RWPE2 (cell line): ENCODE data around the gene COX5A.

Experiments
- ATAC-seq: fragments of 200-7000 bp; cut with Tn5 transposase; 3 replicates; pipeline ENCODE4 v1.9.1; 2021; ENCODE audit warnings: low read depth
- DNase-seq: peaks from one replicate; pipeline ENCODE4 v3.0.0-alpha.2; 2020; ENCODE audit warnings: low spot score
- H3K27ac ChIP-seq: fragments of 450-650 bp; 2 replicates; pipeline ENCODE4 v1.5.1; 2017; ENCODE audit warnings: mild to moderate bottlenecking; ENCODE audit not compliant: poor library complexity, severe bottlenecking
- H3K27me3 ChIP-seq: fragments of 250-450 bp; sonication (Bioruptor Pico); 2 replicates; pipeline ENCODE4 v1.5.1; 2021; ENCODE audit warnings: mild to moderate bottlenecking, moderate library complexity; ENCODE audit not compliant: insufficient read depth, poor library complexity, severe bottlenecking
- H3K36me3 ChIP-seq: fragments of 250-450 bp; sonication (Bioruptor Pico); 2 replicates; pipeline ENCODE4 v1.5.1; 2020; ENCODE audit warnings: low read depth, mild to moderate bottlenecking, moderate library complexity
- H3K4me1 ChIP-seq: fragments of 250-450 bp; sonication (Bioruptor Pico); 2 replicates; pipeline ENCODE4 v1.5.1; 2021; ENCODE audit warnings: mild to moderate bottlenecking, moderate library complexity; ENCODE audit not compliant: insufficient read depth, poor library complexity, severe bottlenecking
- H3K4me3 ChIP-seq: fragments of 250-450 bp; sonication (Bioruptor Pico); 2 replicates; pipeline ENCODE4 v1.5.1; 2021; ENCODE audit warnings: mild to moderate bottlenecking, moderate library complexity; ENCODE audit not compliant: severe bottlenecking
- H3K9me3 ChIP-seq: fragments of 250-450 bp; sonication (Bioruptor Pico); 2 replicates; pipeline ENCODE4 v1.5.1; 2021; ENCODE audit warnings: mild to moderate bottlenecking, moderate library complexity; ENCODE audit not compliant: severe bottlenecking
- TF ChIP-seq, protein P1 (sequence below): fragments of 450-650 bp; IDR thresholded peaks from one replicate; pipeline ENCODE4 v1.5.1; 2017; ENCODE audit warnings: mild to moderate bottlenecking, moderate library complexity; ENCODE audit not compliant: poor library complexity, severe bottlenecking

The COX5A gene

DNA sequence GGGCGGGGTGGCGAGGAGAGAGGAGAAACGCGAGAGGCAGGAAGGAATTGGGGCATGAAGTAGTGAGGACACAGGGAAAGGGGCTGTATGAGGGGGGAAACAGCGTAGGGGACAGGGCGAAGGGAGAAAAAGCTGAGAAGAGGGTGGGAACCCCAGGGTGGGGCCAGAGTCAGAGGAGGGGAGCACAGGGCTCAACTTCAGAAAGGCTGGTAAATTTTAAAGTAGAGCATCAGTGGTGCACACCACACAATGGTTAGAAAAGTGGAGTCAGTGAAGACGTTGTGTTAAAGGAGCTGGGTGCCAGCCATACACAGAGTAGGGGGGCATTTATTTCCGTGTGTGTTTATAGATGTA is 21.7 kb upstream of the COX5A start:
- TF ChIP-seq, protein P1, sequence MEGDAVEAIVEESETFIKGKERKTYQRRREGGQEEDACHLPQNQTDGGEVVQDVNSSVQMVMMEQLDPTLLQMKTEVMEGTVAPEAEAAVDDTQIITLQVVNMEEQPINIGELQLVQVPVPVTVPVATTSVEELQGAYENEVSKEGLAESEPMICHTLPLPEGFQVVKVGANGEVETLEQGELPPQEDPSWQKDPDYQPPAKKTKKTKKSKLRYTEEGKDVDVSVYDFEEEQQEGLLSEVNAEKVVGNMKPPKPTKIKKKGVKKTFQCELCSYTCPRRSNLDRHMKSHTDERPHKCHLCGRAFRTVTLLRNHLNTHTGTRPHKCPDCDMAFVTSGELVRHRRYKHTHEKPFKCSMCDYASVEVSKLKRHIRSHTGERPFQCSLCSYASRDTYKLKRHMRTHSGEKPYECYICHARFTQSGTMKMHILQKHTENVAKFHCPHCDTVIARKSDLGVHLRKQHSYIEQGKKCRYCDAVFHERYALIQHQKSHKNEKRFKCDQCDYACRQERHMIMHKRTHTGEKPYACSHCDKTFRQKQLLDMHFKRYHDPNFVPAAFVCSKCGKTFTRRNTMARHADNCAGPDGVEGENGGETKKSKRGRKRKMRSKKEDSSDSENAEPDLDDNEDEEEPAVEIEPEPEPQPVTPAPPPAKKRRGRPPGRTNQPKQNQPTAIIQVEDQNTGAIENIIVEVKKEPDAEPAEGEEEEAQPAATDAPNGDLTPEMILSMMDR: no peak
- DNase-seq (no peak), ATAC-seq (no peak)
- H3K4me3 ChIP-seq: no peak overlapping the region
- no peaks in the 10 kb centered on the region for H3K27me3 ChIP-seq
- peaks cover 23% of the 10 kb centered on the region for H3K4me1 ChIP-seq
- H3K9me3 ChIP-seq: no peaks in the 10 kb centered on the region
- no peak overlapping the region for H3K27ac ChIP-seq
- no peaks in the 10 kb centered on the region for H3K36me3 ChIP-seq

DNA sequence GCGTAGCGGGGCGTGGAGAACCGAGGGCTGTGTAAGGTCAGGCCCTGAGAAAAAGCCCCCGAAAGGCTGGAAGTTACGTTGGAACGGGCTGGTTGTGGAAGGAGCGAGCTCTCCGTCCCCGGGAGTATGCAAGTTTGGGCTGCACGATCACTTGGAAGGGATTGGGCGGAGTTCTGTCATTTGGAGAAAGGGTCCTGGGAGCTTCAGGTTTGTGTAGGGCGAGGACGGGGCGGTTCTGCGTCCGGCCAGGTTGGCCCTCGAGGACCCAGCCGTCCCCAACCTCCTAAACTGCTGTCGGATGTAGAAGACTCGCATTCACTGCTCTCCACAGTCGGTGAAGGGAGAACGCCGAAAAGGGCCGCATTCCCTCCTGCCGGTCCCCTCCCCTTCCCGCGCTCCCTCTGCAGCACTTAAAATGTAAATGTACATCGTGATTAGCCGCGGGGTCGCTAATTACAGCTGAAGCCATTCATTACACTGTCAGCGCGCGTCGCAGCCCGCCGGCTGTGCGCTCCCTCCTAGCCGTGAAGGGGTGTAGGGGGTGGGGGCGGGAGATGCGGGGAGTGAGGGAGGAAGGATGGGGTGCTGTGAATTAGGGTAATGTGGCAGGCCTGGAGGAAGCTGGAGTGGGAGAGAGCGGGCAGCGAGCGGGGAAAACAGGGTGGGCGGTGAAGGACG is 21.2 kb upstream of the COX5A start:
- no peak for ATAC-seq
- H3K36me3 ChIP-seq: no peaks in the 10 kb centered on the region
- TF ChIP-seq, protein P1: no peak
- no peaks in the 10 kb centered on the region for H3K27me3 ChIP-seq
- peaks cover 20% of the 10 kb centered on the region for H3K4me1 ChIP-seq
- no peak overlapping the region for H3K4me3 ChIP-seq
- no peak overlapping the region for H3K27ac ChIP-seq
- H3K9me3 ChIP-seq: no peaks in the 10 kb centered on the region
- peak; percentile 65 for DNase-seq

DNA sequence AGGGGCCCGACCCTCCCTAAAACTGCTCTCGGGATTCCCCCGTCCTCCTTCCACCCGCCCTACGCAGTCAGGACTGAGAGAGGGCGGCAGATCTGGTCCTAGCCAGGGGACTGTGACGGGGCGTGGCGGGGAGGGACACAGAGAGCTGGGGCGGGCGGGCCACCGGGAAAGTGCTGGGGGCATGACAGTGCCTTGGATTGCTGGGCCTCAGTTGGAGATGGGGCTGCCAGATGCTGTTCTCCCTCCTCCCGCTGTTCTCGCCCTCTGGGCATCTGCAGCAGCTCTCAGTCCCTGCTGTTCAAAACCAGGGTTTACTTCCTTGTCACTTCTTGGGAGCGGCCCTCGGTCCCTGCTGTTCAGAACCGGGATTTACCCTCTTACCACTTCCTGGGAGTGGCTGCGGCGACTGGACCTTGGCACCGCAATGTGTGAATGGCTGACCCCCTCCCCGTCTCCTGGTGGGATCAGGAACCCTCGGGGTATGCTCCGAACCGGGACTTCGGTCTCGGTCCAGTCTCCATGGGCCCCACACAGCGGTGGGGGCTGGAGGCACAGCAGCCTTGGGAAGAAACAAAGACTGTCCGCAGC is 20.5 kb upstream of the COX5A start:
- no peak overlapping the region for H3K27ac ChIP-seq
- no peak for ATAC-seq
- peak; percentile 77 for DNase-seq
- H3K4me3 ChIP-seq: no peak overlapping the region
- no peaks in the 10 kb centered on the region for H3K27me3 ChIP-seq
- TF ChIP-seq, protein P1: no peak
- H3K9me3 ChIP-seq: no peaks in the 10 kb centered on the region
- H3K4me1 ChIP-seq: peaks cover 20% of the 10 kb centered on the region
- no peaks in the 10 kb centered on the region for H3K36me3 ChIP-seq

DNA sequence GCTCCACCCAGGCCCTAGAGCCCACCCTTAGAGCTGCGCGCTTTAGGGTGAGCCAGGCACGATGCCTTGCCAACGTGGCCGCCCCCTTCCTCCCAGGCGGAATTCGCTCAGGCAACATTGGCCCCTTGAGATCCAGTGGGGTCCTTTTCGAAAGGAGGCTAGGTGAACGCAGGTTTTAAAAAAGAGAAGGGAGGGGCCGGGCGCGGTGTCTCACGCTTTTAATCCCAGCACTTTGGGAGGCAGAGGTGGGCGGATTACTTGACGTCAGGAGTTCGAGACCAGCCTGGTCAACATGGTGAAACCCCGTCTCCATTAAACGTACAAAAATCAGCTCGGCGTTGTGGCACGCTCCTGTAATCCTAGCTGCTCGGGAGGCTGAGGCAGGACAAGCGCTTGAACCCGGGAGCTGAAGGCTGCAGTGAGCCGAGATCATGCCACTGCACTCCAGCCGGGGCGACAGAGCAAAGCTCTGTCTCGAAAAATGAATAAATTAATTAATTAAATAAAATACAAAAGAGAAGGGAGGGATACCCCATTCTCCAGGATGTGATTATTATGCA is 19.7 kb upstream of the COX5A start:
- TF ChIP-seq, protein P1: no peak
- peaks cover 20% of the 10 kb centered on the region for H3K4me1 ChIP-seq
- H3K27ac ChIP-seq: peak overlapping the region; percentile 61
- no peaks in the 10 kb centered on the region for H3K36me3 ChIP-seq
- peak overlapping the region; percentile 40 for H3K4me3 ChIP-seq
- ATAC-seq: no peak; the same call in 2 of the 3 replicates
- DNase-seq: peak; percentile 76
- H3K27me3 ChIP-seq: no peaks in the 10 kb centered on the region
- H3K9me3 ChIP-seq: no peaks in the 10 kb centered on the region
